Fibroblast of mammary gland (primary cell): ENCODE data around the gene PRKN.

Experiments used
- DNase-seq: peaks from one replicate; pipeline ENCODE4 v3.0.0-alpha.2; 2010; ENCODE audit warnings: low read depth
- H3K4me3 ChIP-seq: 2 replicates; pipeline ENCODE4 v1.5.1; 2011; ENCODE audit warnings: low read depth, mild to moderate bottlenecking, low read length, moderate library complexity; ENCODE audit not compliant: control insufficient read depth
- TF ChIP-seq, protein P1 (sequence below): conservative IDR thresholded peaks from 2 replicates; pipeline ENCODE4 v1.5.1; 2011; ENCODE audit warnings: low read depth, low read length, inconsistent platforms; ENCODE audit not compliant: control insufficient read depth, insufficient read depth

Gene PRKN

DNA sequence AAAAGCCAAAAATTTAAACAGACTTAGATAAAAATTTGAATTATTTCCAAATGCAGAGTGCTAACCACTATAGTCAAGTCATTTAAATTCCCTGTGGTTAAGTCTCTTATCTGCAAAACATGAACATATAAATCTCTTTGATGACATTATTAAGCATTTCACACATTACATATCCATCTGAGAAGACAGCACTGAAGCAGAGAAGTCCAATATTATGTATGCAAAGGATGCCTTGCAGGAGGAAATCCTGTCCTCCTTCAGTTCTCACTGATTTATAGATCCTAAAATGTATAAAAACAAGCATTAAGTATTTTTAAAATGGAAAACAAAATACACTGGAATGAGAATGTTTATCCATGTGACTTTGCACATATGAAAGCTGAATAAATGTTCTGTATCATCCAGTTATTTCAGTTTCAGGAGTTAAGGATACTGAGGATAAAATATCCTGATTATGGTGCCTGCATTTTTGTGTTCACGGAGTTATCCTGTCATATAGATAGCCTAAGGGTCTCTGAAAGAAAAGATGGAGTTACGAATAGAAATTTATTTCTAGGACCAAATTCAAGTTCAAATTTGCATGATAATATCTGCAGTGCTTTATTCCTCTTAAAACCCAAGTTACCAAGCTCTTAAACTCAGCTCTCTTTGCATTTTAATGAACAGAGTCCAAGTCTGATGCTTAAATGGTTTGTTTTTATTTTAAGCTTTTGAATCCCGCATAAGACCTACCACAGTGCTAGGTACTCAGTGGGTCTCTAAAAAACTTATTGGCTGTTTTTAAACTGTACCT, 145.4 kb downstream of the PRKN start:
- H3K4me3 ChIP-seq: no peak overlapping the region
- DNase-seq: no peak
- TF ChIP-seq, protein P1, sequence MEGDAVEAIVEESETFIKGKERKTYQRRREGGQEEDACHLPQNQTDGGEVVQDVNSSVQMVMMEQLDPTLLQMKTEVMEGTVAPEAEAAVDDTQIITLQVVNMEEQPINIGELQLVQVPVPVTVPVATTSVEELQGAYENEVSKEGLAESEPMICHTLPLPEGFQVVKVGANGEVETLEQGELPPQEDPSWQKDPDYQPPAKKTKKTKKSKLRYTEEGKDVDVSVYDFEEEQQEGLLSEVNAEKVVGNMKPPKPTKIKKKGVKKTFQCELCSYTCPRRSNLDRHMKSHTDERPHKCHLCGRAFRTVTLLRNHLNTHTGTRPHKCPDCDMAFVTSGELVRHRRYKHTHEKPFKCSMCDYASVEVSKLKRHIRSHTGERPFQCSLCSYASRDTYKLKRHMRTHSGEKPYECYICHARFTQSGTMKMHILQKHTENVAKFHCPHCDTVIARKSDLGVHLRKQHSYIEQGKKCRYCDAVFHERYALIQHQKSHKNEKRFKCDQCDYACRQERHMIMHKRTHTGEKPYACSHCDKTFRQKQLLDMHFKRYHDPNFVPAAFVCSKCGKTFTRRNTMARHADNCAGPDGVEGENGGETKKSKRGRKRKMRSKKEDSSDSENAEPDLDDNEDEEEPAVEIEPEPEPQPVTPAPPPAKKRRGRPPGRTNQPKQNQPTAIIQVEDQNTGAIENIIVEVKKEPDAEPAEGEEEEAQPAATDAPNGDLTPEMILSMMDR: no peak

DNA sequence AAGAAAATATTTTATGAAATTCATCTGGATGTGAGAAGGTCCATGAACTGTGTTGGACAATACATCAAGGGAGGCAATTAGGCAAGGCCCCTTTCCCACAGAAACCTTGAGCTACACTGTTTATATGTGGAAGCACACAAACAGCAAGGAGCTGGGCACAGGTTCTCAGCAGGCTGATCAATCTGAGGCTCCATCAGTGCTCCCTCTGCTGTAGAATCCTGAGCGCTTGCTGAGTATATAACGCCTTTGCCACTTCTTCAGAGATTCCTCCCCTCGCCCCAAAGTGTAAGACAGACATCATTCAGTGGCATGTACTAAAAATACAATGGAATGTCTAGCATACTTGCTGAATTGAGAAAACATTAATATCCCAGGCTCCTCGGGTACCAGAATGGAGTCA, 146.9 kb downstream of the PRKN start:
- no peak for DNase-seq
- TF ChIP-seq, protein P1: no peak
- no peak overlapping the region for H3K4me3 ChIP-seq

DNA sequence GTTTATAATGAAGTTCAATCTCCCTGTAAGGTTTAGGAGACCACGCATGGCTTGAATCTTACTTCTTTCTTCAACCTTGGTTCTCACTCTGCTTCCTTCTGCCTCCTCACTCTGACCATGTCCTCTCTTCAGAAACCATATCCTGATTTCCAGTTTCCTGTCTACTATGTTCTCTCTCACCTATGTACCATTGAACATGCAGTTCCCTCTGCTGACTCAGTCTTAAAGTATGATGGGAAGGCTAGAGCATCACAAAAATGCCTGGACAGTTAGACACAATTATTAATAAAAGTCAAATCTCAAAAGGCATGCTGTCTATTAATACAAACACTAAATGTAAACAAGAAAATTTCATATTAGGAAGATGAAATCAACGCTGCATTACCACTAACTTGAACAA, 151.6 kb downstream of the PRKN start:
- DNase-seq: peak; percentile 8
- TF ChIP-seq, protein P1: no peak

DNA sequence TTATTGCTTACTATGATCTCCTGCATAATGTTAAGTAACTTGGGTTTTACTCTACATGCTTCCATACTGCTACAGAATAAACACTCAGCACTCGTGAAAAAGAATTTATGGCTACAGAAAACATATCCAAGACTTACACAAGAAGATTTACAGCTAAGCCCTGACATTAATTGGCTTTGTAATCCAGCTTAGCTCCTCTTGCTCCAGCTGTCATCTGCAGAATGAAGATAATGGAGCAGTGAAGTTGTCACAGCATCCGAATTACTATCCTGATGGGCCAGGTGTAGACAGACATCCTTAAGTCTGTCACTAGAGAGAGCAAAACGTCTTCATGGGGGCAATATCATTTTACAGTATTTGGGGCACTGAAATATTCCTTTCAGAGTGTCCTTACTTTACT, 155.3 kb downstream of the PRKN start:
- TF ChIP-seq, protein P1: no peak
- no peak overlapping the region for H3K4me3 ChIP-seq
- no peak for DNase-seq

More for the DNA sequence above, 151.6 kb downstream of the PRKN start:
- H3K4me3 ChIP-seq: no peak overlapping the region

DNA sequence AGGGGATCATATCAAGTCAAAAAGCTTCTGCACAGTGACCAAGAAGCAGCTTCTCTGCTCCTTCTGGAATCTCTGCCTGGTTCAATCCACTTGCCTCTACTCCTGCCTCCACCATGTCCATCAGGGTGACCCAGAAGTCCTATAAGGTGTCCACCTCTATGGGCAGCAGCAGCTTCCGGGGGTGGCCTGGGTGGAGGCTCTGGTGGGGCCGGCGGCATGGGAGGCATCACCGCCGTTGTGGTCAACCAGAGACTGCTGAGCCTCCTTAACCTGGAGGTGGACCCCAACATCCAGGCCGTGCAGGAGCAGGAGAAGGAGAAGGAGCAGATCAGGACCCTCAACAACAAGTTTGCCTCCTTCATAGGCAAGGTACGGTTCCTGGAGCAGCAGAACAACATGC, 159.3 kb downstream of the PRKN start:
- TF ChIP-seq, protein P1: no peak
- H3K4me3 ChIP-seq: no peak overlapping the region
- no peak for DNase-seq

DNA sequence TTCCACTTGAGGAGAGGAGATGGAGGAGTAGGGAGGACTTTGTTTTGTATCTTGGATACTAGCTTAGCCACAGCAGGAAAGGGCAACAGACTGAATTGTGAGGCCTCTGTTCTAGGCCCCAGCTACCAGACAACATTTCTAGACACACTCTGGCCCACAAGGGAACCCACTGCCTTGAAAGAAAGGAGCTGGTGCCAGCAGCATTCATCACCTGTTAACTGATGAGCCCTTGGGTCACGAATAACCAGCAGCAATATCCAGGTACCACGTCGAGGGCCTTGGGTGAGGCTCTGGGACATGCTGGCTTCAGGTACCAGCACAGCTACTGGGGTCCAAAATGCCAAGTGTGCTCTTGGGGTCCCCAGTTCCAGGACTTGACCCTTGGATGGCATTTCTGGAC, 165.5 kb downstream of the PRKN start:
- no peak overlapping the region for H3K4me3 ChIP-seq
- TF ChIP-seq, protein P1: no peak
- DNase-seq: no peak
